ENCODE measurements around the gene CEBPG.

GRCh38 chr19:33413426-33413725 is 39.9 kb downstream of the CEBPG start:
- no peak for TF ChIP-seq CTCF (conservative IDR thresholded peaks at IDR 0.05)
- no peak for TF ChIP-seq EZH2 (IDR thresholded peaks at IDR 0.05; ENCODE audit: low read depth)
